ENCODE results near the gene SCGB3A1.

SCGB3A1 gene

DNA sequence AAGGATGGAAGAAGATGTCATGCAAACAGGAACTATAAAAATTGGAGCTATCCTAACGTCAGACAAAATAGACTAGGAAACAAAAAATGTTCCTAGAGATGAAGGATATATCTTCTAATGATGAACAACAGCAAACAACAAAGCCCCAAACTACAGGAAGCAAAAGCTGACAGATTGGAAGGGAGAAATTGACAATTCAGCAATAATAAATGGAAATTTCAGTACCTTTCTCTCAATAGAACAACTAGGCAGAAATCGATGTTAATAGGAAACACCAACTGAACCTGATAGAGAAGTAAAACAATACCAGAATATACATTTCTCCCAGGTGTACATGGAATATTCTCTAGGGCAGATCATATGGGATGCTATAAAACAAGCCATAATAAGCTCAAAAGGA lies 7.6 kb downstream of the SCGB3A1 start:
- no peak for DNase-seq

GRCh38 chr5:180580681-180581080 lies 10.6 kb downstream of the SCGB3A1 start:
- DNase-seq, result no peak

GRCh38 chr5:180575571-180575970 lies 15.7 kb downstream of the SCGB3A1 start:
- DNase-seq, result no peak

- no peak for DNase-seq
Observed at GRCh38 chr5:180568914-180569313, 22.4 kb downstream of the SCGB3A1 start.

GRCh38 chr5:180563994-180564393 lies 27.3 kb downstream of the SCGB3A1 start:
- DNase-seq, result no peak

GRCh38 chr5:180558232-180558631 lies 33.1 kb downstream of the SCGB3A1 start:
- no peak for DNase-seq

GRCh38 chr5:180557217-180557809 lies 34.0 kb downstream of the SCGB3A1 start:
- no peak for DNase-seq

- DNase-seq, result no peak
Observed at GRCh38 chr5:180555168-180555921, 36.0 kb downstream of the SCGB3A1 start.

GRCh38 chr5:180553530-180553929 lies 37.8 kb downstream of the SCGB3A1 start:
- DNase-seq, result no peak

GRCh38 chr5:180548563-180548962 lies 42.7 kb downstream of the SCGB3A1 start:
- DNase-seq, result no peak

DNA sequence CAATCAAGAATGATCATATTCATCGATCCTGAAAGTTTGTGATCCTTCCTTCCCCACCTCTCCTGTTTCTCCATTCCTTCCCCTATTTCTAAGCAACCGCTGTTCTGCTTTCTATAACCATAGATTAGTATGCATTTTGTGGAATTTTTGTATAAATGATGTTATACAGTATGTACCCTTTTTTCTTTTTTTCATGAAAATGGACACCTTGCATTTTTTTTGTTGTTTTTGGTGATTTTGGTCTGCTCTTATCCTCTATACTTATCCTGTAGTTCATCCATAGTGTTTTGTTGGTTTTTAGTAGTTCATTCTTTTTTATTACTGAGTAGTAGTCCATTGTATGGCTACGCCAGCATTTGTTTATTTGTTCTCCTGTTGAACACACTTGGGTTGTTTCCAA lies 46.1 kb downstream of the SCGB3A1 start:
- no peak for DNase-seq

DNA sequence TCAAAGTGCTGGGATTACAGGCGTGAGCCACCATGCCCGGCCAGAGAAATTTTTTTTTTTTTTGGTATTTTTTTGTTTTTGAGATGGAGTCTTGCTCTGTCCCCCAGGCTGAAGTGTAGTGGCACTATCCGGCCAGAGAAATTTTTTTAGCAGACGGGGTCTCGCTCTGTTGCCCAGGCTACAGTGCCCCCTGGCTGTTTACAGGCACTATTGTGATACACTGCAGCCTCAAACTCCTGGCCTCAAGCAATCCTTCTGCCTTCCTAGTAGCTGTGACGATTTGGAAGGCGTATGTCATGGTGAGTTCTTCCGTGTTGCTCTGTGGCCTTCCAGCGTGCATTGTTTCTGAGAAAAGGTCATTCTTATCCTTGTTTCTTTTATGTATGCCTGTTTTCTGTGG lies 49.6 kb downstream of the SCGB3A1 start:
- DNase-seq, result no peak
